Testis (tissue), 3 donors: Measurements from ENCODE around the gene CUEDC1. TPM values are rescaled to one million over a fixed set of nuclear protein-coding genes. Genes with fewer than 3 reads are reported as not detected.

Source experiments
- DNase-seq: peaks from one replicate; pipeline ENCODE4 v3.0.0-alpha.2; 2019
- H3K27ac ChIP-seq, 2 donors: fragments of 200-600 bp; sonication (generic); one replicate each; pipeline ENCODE4 v1.5.1; 2019
- H3K27me3 ChIP-seq: fragments of 200-600 bp; sonication (generic); one replicate; pipeline ENCODE4 v1.5.1; 2019
- H3K36me3 ChIP-seq: fragments of 200-600 bp; sonication (generic); one replicate; pipeline ENCODE4 v1.5.1; 2017; ENCODE audit warnings: low read depth; ENCODE audit errors: missing control alignments
- H3K4me1 ChIP-seq: fragments of 200-600 bp; sonication (generic); one replicate; pipeline ENCODE4 v1.5.1; 2019
- H3K4me3 ChIP-seq, 2 donors: fragments of 200-600 bp; sonication (generic); one replicate each; pipeline ENCODE4 v1.5.1; 2017 to 2019
- H3K9me3 ChIP-seq: fragments of 200-600 bp; sonication (generic); one replicate; pipeline ENCODE4 v1.5.1; 2017
- POLR2A ChIP-seq: fragments of 450-650 bp; IDR thresholded peaks from one replicate; pipeline ENCODE4 v1.6.1; 2017; ENCODE audit warnings: antibody characterized with exemption, mild to moderate bottlenecking, moderate library complexity
- WGBS, 2 donors: methylation state at CpG; one replicate each; pipeline ENCODE4 v1.1.5; 2018; 5-methylcytosine and 5-hydroxymethylcytosine counted together
- intact Hi-C: fragments of 100-400 bp; cut with DNase I; formaldehyde crosslinking; loops from one replicate; pipeline ENCODE4 v1.15.1; 2023; ENCODE audit warnings: low total_unique reads
- polyA plus RNA-seq: library from polyadenylated mRNA; stranded (reverse); fragments of 350-450 nt; fragmentation: Illumina TruSeq; extraction: RNeasy Lipid Tissue Mini Kit (QIAGEN cat#74804); gene quantifications from one replicate; pipeline ENCODE4 v1.2.3, GENCODE V29; 2014; ENCODE audit warnings: low read depth, low replicate concordance; ENCODE audit not compliant: insufficient read depth
- total RNA-seq, 2 donors: library from RNA; depleted of rRNA; stranded (reverse); fragments of >200 nt; gene quantifications; one replicate each; pipeline ENCODE4 v1.2.3, GENCODE V29; 2016
- TF ChIP-seq, protein P1 (sequence below), 3 experiments: fragments of 450-650 bp in 2 of 3; fragments of 200-600 bp in 1 of 3; sonication (generic) in 1 of 3; IDR thresholded peaks; one replicate each; pipeline ENCODE4 v1.5.1; 2016 to 2019; ENCODE audit warnings: antibody characterized with exemption in 3 of 3, mild to moderate bottlenecking in 2 of 3, moderate library complexity in 1 of 3

CUEDC1 gene
- total and polyA plus RNA-seq, 3 donors from 2014 or later = 6.5 to 13.3 (median 8.6) TPM

DNA sequence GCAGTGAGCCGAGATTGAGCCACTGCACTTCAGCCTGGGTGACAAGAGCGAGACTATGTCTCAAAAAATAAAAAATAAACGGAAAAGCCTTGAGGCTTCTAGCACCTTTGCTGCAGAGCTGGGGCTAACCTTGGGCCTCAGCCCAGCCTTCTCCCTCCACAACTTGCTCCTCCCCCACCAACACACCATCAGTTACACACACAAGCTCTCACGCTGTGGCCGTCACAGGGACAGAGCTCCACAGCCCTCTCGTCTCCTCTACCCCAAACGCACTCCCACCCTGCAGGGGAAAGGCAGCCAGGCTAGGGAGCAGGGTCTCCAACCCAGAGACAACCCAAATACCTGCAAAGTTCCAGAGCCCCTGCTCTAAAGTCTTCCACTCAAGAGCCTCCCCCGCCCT, 83.3 kb downstream of the CUEDC1 start:
- Histone ChIP-seq H3K9me3 (no peaks in the 10 kb centered on the region), H3K4me3 (no peak overlapping the region), H3K27ac (no peak overlapping the region), H3K36me3 (no peaks in the 10 kb centered on the region), H3K4me1 (peaks cover 38% of the 10 kb centered on the region), H3K27me3 (no peaks in the 10 kb centered on the region)
- no peak for TF ChIP-seq POLR2A
- TF ChIP-seq, protein P1, sequence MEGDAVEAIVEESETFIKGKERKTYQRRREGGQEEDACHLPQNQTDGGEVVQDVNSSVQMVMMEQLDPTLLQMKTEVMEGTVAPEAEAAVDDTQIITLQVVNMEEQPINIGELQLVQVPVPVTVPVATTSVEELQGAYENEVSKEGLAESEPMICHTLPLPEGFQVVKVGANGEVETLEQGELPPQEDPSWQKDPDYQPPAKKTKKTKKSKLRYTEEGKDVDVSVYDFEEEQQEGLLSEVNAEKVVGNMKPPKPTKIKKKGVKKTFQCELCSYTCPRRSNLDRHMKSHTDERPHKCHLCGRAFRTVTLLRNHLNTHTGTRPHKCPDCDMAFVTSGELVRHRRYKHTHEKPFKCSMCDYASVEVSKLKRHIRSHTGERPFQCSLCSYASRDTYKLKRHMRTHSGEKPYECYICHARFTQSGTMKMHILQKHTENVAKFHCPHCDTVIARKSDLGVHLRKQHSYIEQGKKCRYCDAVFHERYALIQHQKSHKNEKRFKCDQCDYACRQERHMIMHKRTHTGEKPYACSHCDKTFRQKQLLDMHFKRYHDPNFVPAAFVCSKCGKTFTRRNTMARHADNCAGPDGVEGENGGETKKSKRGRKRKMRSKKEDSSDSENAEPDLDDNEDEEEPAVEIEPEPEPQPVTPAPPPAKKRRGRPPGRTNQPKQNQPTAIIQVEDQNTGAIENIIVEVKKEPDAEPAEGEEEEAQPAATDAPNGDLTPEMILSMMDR (IDR thresholded peaks at IDR 0.05) = no peak
- intact Hi-C loops = no loop called here
- no peak for DNase-seq
- 70 to 79% methylated on average over 8 of the region's 8 CpGs for WGBS, 2 donors

DNA sequence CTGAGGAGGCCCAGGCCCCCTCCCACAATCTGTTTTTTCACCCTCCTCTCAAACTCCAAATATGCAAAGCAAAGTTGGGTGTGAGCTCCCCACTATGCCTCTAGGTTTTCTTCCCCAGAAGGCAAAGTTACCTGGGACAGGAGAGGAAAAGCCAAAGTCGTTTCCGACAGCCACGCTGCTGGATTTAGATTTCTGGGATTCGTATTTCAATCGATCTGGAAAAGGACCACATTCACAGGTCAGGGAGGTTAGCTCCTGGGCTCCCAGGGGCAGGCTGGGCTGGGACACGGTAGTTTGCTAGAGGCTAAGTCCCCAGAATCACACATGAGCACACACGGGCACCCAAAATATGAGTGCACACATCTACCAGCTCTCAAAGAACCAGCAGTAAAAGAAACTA, 84.1 kb downstream of the CUEDC1 start:
- WGBS, 2 donors = 83 to 98% methylated on average over 7 of the region's 7 CpGs
- Histone ChIP-seq H3K9me3 (no peaks in the 10 kb centered on the region), H3K27ac (no peak overlapping the region), H3K27me3 (no peaks in the 10 kb centered on the region), H3K36me3 (no peaks in the 10 kb centered on the region), H3K4me1 (peaks cover 38% of the 10 kb centered on the region), H3K4me3 (no peak overlapping the region)
- intact Hi-C loops = no loop called here
- DNase-seq = no peak
- TF ChIP-seq, protein P1 (IDR thresholded peaks at IDR 0.05) = no peak
- no peak for TF ChIP-seq POLR2A

DNA sequence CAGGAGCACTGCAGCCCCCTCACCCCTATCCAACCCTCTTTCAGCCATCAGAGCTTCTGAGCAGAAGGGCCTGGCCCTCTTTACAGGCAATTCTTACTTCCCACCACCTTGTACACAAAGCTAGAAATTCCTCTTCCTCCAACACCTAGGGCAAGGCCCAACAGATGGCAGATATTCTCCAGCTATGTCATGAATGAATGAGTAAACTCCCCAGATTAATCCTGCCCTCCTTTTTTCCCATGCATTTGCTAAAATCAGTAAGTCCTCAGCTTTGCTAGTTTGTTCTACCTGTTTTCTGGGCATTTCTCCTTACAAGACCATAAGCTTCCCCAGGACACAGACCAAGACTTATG, 85.0 kb downstream of the CUEDC1 start:
- H3K27ac ChIP-seq = no peak overlapping the region
- no peak overlapping the region for H3K4me3 ChIP-seq
- TF ChIP-seq POLR2A = no peak
- TF ChIP-seq, protein P1 (IDR thresholded peaks at IDR 0.05) = no peak
- H3K27me3 ChIP-seq = no peaks in the 10 kb centered on the region
- intact Hi-C loops = no loop called here
- no peaks in the 10 kb centered on the region for H3K9me3 ChIP-seq
- no peak for DNase-seq
- peaks cover 30% of the 10 kb centered on the region for H3K4me1 ChIP-seq
- H3K36me3 ChIP-seq = no peaks in the 10 kb centered on the region

DNA sequence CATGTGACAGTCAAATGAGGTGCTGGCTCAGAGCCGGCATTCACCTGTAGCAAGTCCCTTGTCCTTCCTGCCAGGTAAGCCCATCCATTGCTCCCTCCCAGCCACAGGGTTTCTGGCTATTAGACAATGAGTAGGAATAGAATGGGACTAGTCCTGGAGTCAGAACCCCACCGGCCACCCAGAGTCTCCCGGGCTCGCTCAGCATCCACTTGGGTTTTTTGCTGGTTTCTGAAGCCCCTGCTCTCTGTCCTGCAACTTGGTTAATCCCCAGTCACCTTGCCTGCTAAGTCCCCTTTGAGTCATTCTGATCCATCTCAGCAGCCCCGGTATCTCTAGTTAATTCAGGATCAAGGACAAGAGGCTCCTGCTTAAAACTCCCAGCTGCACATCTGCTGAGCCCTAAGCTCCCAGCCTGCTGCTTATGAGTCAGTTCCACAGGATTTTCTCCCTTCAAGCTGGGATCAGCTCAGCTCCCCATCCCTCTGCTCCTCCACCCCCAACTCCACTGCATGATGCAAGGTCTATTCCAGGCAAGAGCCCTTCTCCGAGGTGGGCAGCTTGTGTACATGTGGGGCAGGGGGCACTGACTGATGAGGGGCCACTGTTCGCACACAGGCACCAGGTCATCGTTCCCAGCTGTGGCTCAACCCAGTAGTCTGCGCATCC, 85.5 kb downstream of the CUEDC1 start:
- Histone ChIP-seq H3K36me3 (no peaks in the 10 kb centered on the region), H3K27ac (no peak overlapping the region), H3K9me3 (no peaks in the 10 kb centered on the region), H3K4me3 (no peak overlapping the region), H3K27me3 (no peaks in the 10 kb centered on the region), H3K4me1 (peaks cover 25% of the 10 kb centered on the region)
- no peak for TF ChIP-seq POLR2A
- TF ChIP-seq, protein P1 (IDR thresholded peaks at IDR 0.05) = no peak
- 87 to 89% methylated on average over 8 to 9 of the region's 9 CpGs for whole genome bisulfite sequencing, 2 donors
- intact Hi-C loops = no loop called here
- no peak for DNase-seq
